ENCODE data around the gene ELFN1.

The ELFN1 gene

DNA sequence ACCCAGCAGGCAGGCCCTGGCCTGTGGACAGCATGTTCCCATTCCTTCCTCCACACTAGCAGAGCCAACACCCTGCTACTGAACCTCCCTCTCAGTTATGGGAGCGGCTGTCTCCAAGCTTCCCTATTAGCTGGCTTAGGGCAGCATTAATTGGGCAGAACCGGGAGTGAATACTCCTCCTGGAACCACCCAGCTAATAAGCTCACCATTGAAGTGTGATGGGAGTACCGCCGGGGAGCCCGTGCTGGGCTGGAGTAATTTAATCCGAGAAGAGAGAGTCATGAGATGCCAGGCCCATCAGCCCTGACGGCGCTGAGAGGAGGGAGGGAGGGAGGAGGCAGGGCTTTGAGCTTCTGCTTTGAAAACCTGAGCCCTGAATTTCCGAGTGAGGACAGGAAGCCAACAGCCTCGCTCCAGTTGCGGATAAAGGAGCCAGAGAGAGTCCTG is 31.8 kb upstream of the ELFN1 start:
- TF ChIP-seq CTCF (IDR thresholded peaks at IDR 0.05; ENCODE audit: low read depth, low read length), result no peak
- H3K4me3 ChIP-seq (ENCODE audit: low read depth, low read length), result no peak overlapping the region

DNA sequence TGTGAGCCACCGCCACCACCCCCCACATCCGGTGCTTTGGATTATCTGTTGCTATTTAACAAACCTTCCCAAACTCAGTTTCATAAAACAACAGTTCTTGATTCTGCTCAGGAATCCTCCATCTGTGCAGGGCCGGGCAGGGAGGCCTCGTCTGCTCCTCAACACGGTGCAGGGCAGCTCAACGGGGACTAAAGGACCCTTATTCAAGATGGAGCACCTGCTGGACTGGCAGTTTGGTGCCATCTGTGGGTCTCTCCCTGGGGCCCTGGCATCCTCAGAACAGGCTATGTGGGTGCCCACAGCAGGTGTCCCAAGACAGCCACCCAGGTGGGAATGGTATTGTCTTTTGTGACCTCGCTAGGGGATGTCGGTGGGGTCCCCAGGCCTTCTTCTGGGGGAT is 31.0 kb upstream of the ELFN1 start:
- no peak overlapping the region for H3K4me3 ChIP-seq (ENCODE audit: low read depth, low read length)
- no peak for TF ChIP-seq CTCF (IDR thresholded peaks at IDR 0.05; ENCODE audit: low read depth, low read length)

GRCh38 chr7:1639532-1640175 is 30.4 kb upstream of the ELFN1 start:
- TF ChIP-seq CTCF (IDR thresholded peaks at IDR 0.05; ENCODE audit: low read depth, low read length), result no peak
- no peak overlapping the region for H3K4me3 ChIP-seq (ENCODE audit: low read depth, low read length)

DNA sequence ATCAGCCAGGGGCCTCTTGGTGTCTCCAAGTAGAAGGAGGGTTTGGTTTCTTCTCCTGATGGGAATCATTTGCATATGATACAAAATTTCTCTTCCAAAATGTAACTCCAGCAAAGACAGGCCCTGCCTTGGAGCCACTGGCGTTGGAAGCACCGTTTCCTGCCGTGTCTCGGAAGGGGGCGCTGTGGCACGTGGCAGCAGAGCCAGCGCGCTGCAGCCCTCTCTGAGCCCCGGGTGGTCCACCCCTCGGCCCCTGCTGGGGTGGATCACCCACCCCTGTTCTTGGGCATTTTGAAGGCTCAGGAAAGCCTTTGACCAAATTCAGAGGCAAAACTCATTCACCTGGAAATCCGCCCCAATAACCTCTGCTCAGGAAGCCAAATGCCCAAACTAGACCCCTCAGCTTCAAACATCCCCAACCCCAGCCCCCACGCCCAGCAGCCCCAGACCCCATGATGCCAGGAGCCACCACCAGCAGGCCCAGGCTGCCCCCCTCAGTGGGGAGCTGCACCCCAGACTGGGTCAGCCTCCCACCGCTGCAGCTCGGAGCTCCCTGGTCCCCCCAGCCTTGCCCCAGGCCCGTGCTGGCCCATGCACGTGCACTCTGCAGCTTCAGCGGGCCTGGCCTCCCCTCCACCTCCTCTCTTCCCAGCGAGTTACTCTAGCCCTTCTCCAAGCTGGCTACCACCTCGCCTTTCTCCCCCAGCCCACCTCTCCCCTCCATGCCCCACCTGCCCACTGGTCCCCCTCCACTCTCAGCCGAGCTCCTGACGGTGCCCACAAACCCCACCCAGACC is 29.5 kb upstream of the ELFN1 start:
- no peak for TF ChIP-seq CTCF (IDR thresholded peaks at IDR 0.05; ENCODE audit: low read depth, low read length)

GRCh38 chr7:1641173-1641572 is 28.9 kb upstream of the ELFN1 start:
- no peak for TF ChIP-seq CTCF (IDR thresholded peaks at IDR 0.05; ENCODE audit: low read depth, low read length)
- H3K4me3 ChIP-seq (ENCODE audit: low read depth, low read length), result no peak overlapping the region

More for the DNA sequence above, 29.5 kb upstream of the ELFN1 start:
- no peak overlapping the region for H3K4me3 ChIP-seq (ENCODE audit: low read depth, low read length)

DNA sequence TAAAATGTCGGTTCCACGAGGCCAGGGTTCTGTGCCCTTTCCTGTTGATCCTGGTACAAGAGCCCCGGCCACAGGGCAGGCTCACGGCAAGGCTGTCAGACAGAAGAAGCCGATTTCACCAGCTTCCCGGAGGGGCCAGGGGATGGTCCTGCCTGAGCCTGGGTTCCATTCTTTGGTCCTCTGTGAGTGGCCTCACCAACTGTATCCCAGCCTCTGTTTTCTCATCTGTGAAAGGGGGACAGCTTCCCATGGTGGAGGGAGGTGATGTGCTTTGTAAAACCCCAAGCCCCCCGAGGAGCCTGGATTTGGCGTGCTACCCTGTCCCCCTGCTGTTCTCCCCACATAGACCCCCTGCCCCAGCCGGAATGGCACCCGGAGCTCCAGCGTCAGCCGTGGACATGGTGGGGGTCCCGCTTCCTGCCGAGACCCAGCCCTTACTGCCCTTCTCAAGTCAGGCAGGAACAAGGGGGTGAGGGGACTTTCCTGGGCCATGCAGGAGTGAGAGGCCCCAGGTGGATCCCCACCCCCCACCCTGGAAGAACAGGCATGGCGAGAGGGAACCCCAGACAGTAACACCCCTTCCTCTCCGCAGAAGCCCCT is 28.3 kb upstream of the ELFN1 start:
- H3K4me3 ChIP-seq (ENCODE audit: low read depth, low read length), result no peak overlapping the region
- TF ChIP-seq CTCF (IDR thresholded peaks at IDR 0.05; ENCODE audit: low read depth, low read length), result no peak

GRCh38 chr7:1642291-1642731 is 27.8 kb upstream of the ELFN1 start:
- no peak for TF ChIP-seq CTCF (IDR thresholded peaks at IDR 0.05; ENCODE audit: low read depth, low read length)
- no peak overlapping the region for H3K4me3 ChIP-seq (ENCODE audit: low read depth, low read length)
